Progenitor cell of endocrine pancreas (in vitro differentiated cells): ENCODE data around the gene SUGCT. TPM values are rescaled to one million over a fixed set of nuclear protein-coding genes. Genes with fewer than 3 reads are reported as not detected.

ENCODE experiments used
- DNase-seq: peaks from one replicate; pipeline ENCODE4 v3.0.0; 2021; ENCODE audit warnings: low spot score; ENCODE audit not compliant: unreplicated experiment
- H3K27ac Mint-ChIP-seq: 2 replicates; pipeline ENCODE4 v1.8.0; 2021; ENCODE audit warnings: mild to moderate bottlenecking, moderate library complexity, mixed read lengths
- H3K27me3 Mint-ChIP-seq: 2 replicates; pipeline ENCODE4 v1.8.0; 2021; ENCODE audit warnings: mixed read lengths
- H3K36me3 Mint-ChIP-seq: 2 replicates; pipeline ENCODE4 v1.8.0; 2022; ENCODE audit warnings: mixed read lengths; ENCODE audit not compliant: insufficient read depth
- H3K4me1 Mint-ChIP-seq: 2 replicates; pipeline ENCODE4 v1.8.0; 2021; ENCODE audit warnings: low read depth, mixed read lengths
- H3K4me3 Mint-ChIP-seq: 2 replicates; pipeline ENCODE4 v1.8.0; 2021; ENCODE audit warnings: low read depth, mild to moderate bottlenecking, moderate library complexity, mixed read lengths
- H3K9me3 Mint-ChIP-seq: 2 replicates; pipeline ENCODE4 v1.8.0; 2021; ENCODE audit warnings: low read depth, mixed read lengths
- total RNA-seq: library from RNA; stranded (reverse); gene quantifications from 2 replicates; pipeline ENCODE4 v1.2.1, GENCODE V29; 2021
- TF ChIP-seq, protein P1 (sequence below): fragments of 200-600 bp; sonication (generic); IDR thresholded peaks from one replicate; pipeline ENCODE4 v1.5.0; 2021; ENCODE audit warnings: antibody characterized with exemption, mild to moderate bottlenecking; ENCODE audit not compliant: unreplicated experiment

SUGCT gene
- total RNA-seq, 1 donor from 2014 or later = 6.2 TPM

DNA sequence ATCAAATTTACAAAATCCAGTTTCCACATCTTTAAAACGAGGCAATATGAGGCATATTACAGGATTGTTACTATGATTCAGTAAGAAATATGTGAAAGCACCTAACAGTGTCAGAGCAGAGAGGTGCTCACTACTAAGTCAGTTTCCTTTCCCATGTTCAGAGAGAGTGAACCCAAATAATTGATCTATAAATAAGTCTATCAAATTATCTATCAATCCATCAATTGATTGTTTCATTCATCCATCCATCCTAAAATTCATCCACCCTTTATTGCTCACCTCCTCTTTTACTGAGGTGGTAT lies 340.8 kb downstream of the SUGCT start:
- no peak for DNase-seq
- Mint-ChIP-seq H3K27ac (no peak overlapping the region), H3K4me3 (no peak overlapping the region), H3K4me1 (no peaks in the 10 kb centered on the region), H3K36me3 (no peaks in the 10 kb centered on the region), H3K27me3 (no peaks in the 10 kb centered on the region), H3K9me3 (no peaks in the 10 kb centered on the region)
- TF ChIP-seq, protein P1, sequence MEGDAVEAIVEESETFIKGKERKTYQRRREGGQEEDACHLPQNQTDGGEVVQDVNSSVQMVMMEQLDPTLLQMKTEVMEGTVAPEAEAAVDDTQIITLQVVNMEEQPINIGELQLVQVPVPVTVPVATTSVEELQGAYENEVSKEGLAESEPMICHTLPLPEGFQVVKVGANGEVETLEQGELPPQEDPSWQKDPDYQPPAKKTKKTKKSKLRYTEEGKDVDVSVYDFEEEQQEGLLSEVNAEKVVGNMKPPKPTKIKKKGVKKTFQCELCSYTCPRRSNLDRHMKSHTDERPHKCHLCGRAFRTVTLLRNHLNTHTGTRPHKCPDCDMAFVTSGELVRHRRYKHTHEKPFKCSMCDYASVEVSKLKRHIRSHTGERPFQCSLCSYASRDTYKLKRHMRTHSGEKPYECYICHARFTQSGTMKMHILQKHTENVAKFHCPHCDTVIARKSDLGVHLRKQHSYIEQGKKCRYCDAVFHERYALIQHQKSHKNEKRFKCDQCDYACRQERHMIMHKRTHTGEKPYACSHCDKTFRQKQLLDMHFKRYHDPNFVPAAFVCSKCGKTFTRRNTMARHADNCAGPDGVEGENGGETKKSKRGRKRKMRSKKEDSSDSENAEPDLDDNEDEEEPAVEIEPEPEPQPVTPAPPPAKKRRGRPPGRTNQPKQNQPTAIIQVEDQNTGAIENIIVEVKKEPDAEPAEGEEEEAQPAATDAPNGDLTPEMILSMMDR = no peak

DNA sequence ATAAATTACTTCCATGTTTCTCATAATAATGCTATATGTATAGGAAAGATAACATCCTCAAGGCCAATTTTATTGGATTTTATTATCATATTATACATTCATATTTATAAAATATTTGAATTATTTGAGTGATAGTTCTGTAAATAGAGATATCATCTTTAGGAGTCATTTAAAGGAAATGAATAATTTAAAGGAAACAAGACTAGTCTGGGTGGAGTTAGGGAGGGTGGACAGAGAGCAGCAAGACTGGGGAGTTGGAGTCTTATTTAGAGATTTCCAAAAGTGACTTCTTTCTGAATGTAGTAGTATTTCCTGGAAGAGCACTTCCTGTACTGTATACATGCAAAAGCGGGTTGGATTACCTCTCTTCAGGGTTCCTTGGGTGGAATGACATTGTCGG lies 342.3 kb downstream of the SUGCT start:
- no peak overlapping the region for H3K27ac Mint-ChIP-seq
- H3K27me3 Mint-ChIP-seq = no peaks in the 10 kb centered on the region
- DNase-seq = no peak
- H3K9me3 Mint-ChIP-seq = no peaks in the 10 kb centered on the region
- TF ChIP-seq, protein P1 = no peak
- H3K36me3 Mint-ChIP-seq = no peaks in the 10 kb centered on the region
- no peaks in the 10 kb centered on the region for H3K4me1 Mint-ChIP-seq
- H3K4me3 Mint-ChIP-seq = no peak overlapping the region

DNA sequence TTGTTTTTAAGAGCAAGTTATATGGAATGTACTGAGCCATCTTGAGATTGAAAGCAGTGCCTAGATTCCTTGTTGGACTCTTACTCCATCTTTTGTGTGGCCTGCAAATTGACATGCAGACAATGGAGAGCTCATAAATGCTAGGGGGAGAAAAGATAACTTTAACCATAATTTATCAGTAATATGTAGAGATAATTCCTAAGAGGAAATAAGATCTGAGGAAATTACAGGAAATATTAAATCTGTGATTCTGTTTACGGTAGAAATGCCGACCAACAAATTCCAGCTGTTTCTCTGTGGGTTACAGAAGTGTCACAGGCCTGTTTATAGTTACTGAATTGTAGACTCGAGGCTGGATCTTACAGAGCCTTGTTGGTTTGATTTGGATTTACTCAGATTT lies 348.0 kb downstream of the SUGCT start:
- Mint-ChIP-seq H3K27me3 (no peaks in the 10 kb centered on the region), H3K36me3 (no peaks in the 10 kb centered on the region), H3K9me3 (no peaks in the 10 kb centered on the region), H3K4me1 (peaks cover 3% of the 10 kb centered on the region), H3K27ac (no peak overlapping the region), H3K4me3 (no peak overlapping the region)
- TF ChIP-seq, protein P1 = no peak
- no peak for DNase-seq

DNA sequence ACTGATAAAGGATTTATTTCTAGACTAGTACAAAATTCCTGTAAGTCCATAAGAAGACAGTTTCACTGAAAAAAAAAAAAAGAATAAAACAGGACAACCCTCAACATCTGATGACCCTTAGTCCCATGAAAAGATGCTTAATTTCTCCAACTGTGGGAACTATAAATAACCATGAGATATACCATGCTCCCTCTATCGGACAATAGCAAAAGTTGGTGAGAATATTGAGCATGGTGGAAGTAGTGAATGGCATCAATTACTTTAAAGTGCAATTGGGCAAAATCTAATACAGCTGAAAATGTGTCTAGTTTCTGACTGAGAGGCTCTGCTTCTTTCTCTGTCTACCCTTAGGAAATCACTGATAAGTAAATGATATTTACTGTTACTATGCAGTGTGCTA lies 348.8 kb downstream of the SUGCT start:
- Mint-ChIP-seq H3K27ac (no peak overlapping the region), H3K4me1 (peaks cover 3% of the 10 kb centered on the region), H3K4me3 (no peak overlapping the region), H3K9me3 (no peaks in the 10 kb centered on the region), H3K27me3 (no peaks in the 10 kb centered on the region), H3K36me3 (no peaks in the 10 kb centered on the region)
- TF ChIP-seq, protein P1 = no peak
- DNase-seq = no peak

DNA sequence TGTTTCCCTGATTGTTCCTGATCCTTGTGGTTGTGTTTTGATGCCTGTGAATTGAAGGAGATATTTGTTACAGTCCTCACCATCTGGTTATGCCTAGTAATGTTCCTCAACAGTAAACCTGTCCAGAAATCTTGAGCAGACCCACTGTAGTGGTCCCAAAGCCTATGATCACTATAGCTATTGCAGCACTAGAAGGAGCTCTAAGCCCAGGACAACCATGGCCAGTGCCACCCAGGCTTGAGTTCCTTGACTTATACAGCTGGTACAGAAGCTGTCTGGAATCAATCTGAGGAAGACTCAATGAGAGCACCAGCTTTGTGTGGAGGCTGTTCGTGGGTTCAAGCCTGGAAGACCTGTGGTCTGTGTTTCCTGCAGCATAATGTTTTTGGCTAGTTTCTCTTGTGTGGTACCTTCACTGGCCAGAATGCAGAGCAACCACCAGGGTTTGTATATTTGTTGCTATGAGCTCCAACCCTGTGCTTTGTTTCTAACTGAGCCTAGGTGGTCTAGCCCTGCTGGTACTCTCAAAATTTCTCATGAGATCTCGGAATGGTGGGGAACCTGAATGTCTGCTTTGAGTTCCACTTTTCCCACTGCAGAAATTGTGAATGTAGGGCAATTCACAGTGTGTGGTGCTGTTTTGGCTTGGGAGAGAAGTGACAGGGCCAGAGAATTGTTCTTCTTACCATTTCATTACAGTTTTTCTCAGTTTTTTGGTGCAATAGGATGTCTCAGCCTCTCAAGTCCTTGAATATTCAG lies 355.2 kb downstream of the SUGCT start:
- Mint-ChIP-seq H3K9me3 (peaks cover 4% of the 10 kb centered on the region), H3K36me3 (no peaks in the 10 kb centered on the region), H3K27ac (no peak overlapping the region), H3K4me1 (no peaks in the 10 kb centered on the region), H3K27me3 (no peaks in the 10 kb centered on the region), H3K4me3 (no peak overlapping the region)
- TF ChIP-seq, protein P1 = no peak
- DNase-seq = no peak
